Measurements from ENCODE around the gene CCDC167. TPM values are rescaled to one million over a fixed set of nuclear protein-coding genes. Genes with fewer than 3 reads are reported as not detected.

The CCDC167 gene
- total RNA-seq, 1 experiment from 2014 or later = 31.9 TPM

DNA sequence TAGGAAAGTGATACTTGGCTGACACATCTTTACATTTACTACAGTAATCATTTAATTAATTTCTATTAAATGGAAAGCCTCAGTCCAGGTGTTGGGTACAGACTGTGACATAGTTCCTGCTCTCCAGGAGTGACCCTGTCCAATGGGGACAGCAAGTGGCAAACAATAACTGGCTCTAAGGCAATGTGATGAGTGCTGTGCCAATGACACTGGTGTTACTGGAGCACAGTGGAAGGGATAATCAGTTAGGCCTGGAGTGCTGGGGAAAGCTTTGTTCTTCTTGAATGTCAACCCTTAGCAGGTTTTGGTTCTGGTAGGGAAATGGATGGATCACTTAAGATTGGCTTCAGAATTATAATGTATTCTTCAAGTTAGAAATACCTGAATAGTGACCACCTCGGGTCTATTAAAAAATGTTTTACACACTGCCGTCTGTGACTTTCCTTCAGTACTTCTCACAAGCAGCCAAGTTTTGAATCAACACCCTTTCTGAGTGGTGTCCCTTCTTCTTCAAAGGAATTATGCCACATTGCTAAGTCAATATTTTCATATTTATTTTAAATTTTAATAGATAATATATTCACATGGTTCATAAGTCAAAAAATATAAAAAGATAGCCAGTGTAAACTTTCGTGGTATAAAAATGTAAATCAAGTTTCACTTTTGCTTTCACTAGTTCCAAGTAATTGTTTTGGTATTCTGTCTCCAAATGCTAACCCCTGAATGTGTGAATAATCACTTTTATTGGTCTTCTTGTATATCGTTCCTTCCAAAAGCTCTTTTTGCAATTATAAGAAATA is 57.1 kb downstream of the CCDC167 start:
- Histone ChIP-seq H4K91ac (ENCODE audit: insufficient read length, low read depth, low read length) (no peak overlapping the region), H2BK5ac (ENCODE audit: insufficient read length, low read length) (no peak overlapping the region), H3K9me3 (ENCODE audit: control insufficient read depth, low read depth, low read length) (no peaks in the 10 kb centered on the region), H4K20me1 (ENCODE audit: control insufficient read depth, insufficient read depth, insufficient read length) (no peaks in the 10 kb centered on the region), H3K4ac (ENCODE audit: low read depth, low read length) (no peak overlapping the region), H2AFZ (ENCODE audit: low read length) (no peak overlapping the region), H3K4me1 (ENCODE audit: insufficient read depth, low read length) (no peaks in the 10 kb centered on the region), H3K23ac (ENCODE audit: insufficient read length, low read depth, low read length) (no peak overlapping the region), H2BK120ac (ENCODE audit: low read depth, low read length, poor library complexity, severe bottlenecking) (no peak overlapping the region), H3K9ac (ENCODE audit: extremely low read depth, insufficient read length, low read length) (no peak overlapping the region), H2AK5ac (ENCODE audit: insufficient read length, low read length) (no peak overlapping the region), H3K79me1 (ENCODE audit: insufficient read depth, low read depth, low read length, poor library complexity, severe bottlenecking) (no peaks in the 10 kb centered on the region), H3K14ac (ENCODE audit: insufficient read depth, low read length) (no peak overlapping the region), H2BK12ac (ENCODE audit: insufficient read length, low read depth, low read length) (no peak overlapping the region), H3K56ac (ENCODE audit: insufficient read length, low read depth, low read length) (no peak overlapping the region), H3K27me3 (ENCODE audit: insufficient read depth, low read length) (no peaks in the 10 kb centered on the region), H3K79me2 (ENCODE audit: insufficient read depth, low read length) (no peaks in the 10 kb centered on the region), H4K8ac (replicated peaks; ENCODE audit: insufficient read length, low read depth, low read length) (no peak overlapping the region), H3K4me2 (ENCODE audit: insufficient read depth, insufficient read length, low read length) (no peak overlapping the region), H3K23me2 (ENCODE audit: insufficient read length, low read depth, low read length, poor library complexity, severe bottlenecking) (no peaks in the 10 kb centered on the region), H2BK20ac (ENCODE audit: low read depth, low read length, poor library complexity, severe bottlenecking) (no peak overlapping the region), H2BK15ac (ENCODE audit: low read depth, low read length) (no peak overlapping the region), H3T11ph (ENCODE audit: low read length) (no peak overlapping the region), H3K27ac (ENCODE audit: insufficient read length, low read depth, low read length) (no peak overlapping the region), H4K5ac (ENCODE audit: insufficient read length, low read depth, low read length) (no peak overlapping the region), H3K18ac (ENCODE audit: insufficient read length, low read depth, low read length) (no peak overlapping the region)
- DNase-seq = no peak
- H3K4me3 Mint-ChIP-seq = no peak overlapping the region
- whole genome bisulfite sequencing (ENCODE audit: extremely low coverage, insufficient read length, low lambda C conversion rate) = no CpG with 5 or more reads among the region's 4 CpGs
- TF ChIP-seq, protein P1, sequence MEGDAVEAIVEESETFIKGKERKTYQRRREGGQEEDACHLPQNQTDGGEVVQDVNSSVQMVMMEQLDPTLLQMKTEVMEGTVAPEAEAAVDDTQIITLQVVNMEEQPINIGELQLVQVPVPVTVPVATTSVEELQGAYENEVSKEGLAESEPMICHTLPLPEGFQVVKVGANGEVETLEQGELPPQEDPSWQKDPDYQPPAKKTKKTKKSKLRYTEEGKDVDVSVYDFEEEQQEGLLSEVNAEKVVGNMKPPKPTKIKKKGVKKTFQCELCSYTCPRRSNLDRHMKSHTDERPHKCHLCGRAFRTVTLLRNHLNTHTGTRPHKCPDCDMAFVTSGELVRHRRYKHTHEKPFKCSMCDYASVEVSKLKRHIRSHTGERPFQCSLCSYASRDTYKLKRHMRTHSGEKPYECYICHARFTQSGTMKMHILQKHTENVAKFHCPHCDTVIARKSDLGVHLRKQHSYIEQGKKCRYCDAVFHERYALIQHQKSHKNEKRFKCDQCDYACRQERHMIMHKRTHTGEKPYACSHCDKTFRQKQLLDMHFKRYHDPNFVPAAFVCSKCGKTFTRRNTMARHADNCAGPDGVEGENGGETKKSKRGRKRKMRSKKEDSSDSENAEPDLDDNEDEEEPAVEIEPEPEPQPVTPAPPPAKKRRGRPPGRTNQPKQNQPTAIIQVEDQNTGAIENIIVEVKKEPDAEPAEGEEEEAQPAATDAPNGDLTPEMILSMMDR (conservative IDR thresholded peaks at IDR 0.05) = no peak
- H3K9me3 Mint-ChIP-seq = no peaks in the 10 kb centered on the region
- no peaks in the 10 kb centered on the region for H3K27me3 Mint-ChIP-seq (ENCODE audit: low read depth)
- H3K27ac Mint-ChIP-seq = no peak overlapping the region
- H3K36me3 Mint-ChIP-seq (ENCODE audit: insufficient read depth in 1 of 3, low read depth in 3 of 3) = peaks cover 13 to 39% (median 38%) of the 10 kb centered on the region in 3 experiments; a peak in 6 of 7 replicates
- H3K4me1 Mint-ChIP-seq = no peaks in the 10 kb centered on the region
